Smooth muscle cell of the umbilical artery (primary cell): ENCODE data around the gene FAM25G. TPM values are rescaled to one million over a fixed set of nuclear protein-coding genes. Genes with fewer than 3 reads are reported as not detected.

ENCODE experiments used
- total RNA-seq: library from RNA; depleted of rRNA; stranded (reverse); fragments of >200 nt; gene quantifications from 2 replicates; pipeline ENCODE4 v1.2.3, GENCODE V29; 2014

FAM25G gene
- not detected in 2 replicates for total RNA-seq

DNA sequence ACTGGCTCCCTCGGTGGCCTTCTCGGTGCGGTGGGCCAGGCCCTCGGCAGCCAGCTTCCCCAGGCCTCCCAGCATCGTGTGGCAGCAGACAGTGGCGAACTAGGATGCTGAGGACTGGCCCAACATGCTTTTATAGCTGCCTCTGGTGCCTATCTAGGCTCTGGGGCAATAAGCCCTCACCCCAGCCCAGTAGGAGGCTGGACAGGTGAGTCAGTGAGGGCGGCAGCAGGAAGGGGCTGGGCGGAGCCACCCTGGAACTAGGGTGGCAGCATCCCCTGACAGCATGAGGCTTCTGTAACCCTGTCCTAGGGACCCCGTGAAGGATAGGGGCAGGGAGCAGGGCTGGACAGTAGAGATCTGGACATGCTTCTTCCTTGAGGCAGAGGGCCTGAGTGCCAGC lies at the start of gene FAM25G:
TSS of gene FAM25G (minus strand) at position 101 of the 400 bp plus-strand sequence. CDS start at position 75, 26 bp downstream.

GRCh38 chr10:47523475-47523874 lies 32.0 kb upstream of the FAM25G start, which contains the start of gene AGAP9:
Gene AGAP9, minus strand, starts transcription at chr10:47523638. Its CDS starts 112 bp downstream, at chr10:47523526.

GRCh38 chr10:47483923-47484322 lies 7.6 kb downstream of the FAM25G start, which contains the start of gene ANXA8:
Gene ANXA8, minus strand, starts transcription at chr10:47484115. Its CDS starts 182 bp downstream, at chr10:47483933.

Other genes with a start within 250 kb of the FAM25G start
- gene GDF10, start 191.5 kb downstream of the FAM25G start, total RNA-seq = not detected in 2 replicates
- gene GDF2, start 169.2 kb downstream of the FAM25G start, total RNA-seq = not detected in 2 replicates
- under 0.01 TPM in 1 of 2 replicates, not detected in the other for gene RBP3, start 143.3 kb downstream of the FAM25G start, total RNA-seq
- gene ZNF488, start 107.4 kb downstream of the FAM25G start, total RNA-seq = under 0.01 TPM in 1 of 2 replicates, not detected in the other
- 2.2 and 4.5 TPM in 2 replicates for gene ANXA8, start 7.6 kb downstream of the FAM25G start, total RNA-seq
- 4.8 and 5.5 TPM in 2 replicates for gene AGAP9, start 31.9 kb upstream of the FAM25G start, total RNA-seq